H9 (cell line): ENCODE data around the gene BBOF1. TPM values are rescaled to one million over a fixed set of nuclear protein-coding genes. Genes with fewer than 3 reads are reported as not detected.

ENCODE experiments used
- DNase-seq: peaks from one replicate; pipeline ENCODE4 v3.0.0-alpha.2; 2017
- H2AFZ ChIP-seq: one replicate; pipeline ENCODE4 v1.6.1; 2013; ENCODE audit warnings: mild to moderate bottlenecking, low read length, control low read depth, moderate library complexity
- H2AK5ac ChIP-seq: 2 replicates; pipeline ENCODE4 v1.6.1; 2013; ENCODE audit warnings: low read length, control low read depth, mixed read lengths; ENCODE audit not compliant: insufficient read length
- H2BK120ac ChIP-seq: one replicate; pipeline ENCODE4 v1.6.1; 2013; ENCODE audit warnings: low read depth, mild to moderate bottlenecking, low read length, control low read depth, inconsistent platforms; ENCODE audit not compliant: poor library complexity, severe bottlenecking
- H2BK12ac ChIP-seq: 2 replicates; pipeline ENCODE4 v1.6.1; 2013; ENCODE audit warnings: low read length, control low read depth, mixed read lengths, low read depth; ENCODE audit not compliant: insufficient read length
- H2BK15ac ChIP-seq: 2 replicates; pipeline ENCODE4 v1.6.1; 2013; ENCODE audit warnings: low read depth, low read length, control low read depth
- H2BK20ac ChIP-seq: one replicate; pipeline ENCODE4 v1.6.1; 2013; ENCODE audit warnings: low read depth, mild to moderate bottlenecking, low read length, control low read depth, inconsistent platforms; ENCODE audit not compliant: poor library complexity, severe bottlenecking
- H2BK5ac ChIP-seq: 2 replicates; pipeline ENCODE4 v1.6.1; 2013; ENCODE audit warnings: low read length, control low read depth, mixed read lengths; ENCODE audit not compliant: insufficient read length
- H3K14ac ChIP-seq: 2 replicates; pipeline ENCODE4 v1.6.1; 2013; ENCODE audit warnings: low read length, control low read depth; ENCODE audit not compliant: insufficient read depth
- H3K18ac ChIP-seq: 2 replicates; pipeline ENCODE4 v1.6.1; 2013; ENCODE audit warnings: low read depth, mild to moderate bottlenecking, mixed read lengths, low read length, control low read depth; ENCODE audit not compliant: insufficient read length
- H3K23ac ChIP-seq: 2 replicates; pipeline ENCODE4 v1.6.1; 2013; ENCODE audit warnings: low read length, control low read depth, mixed read lengths, low read depth; ENCODE audit not compliant: insufficient read length
- H3K23me2 ChIP-seq: 2 replicates; pipeline ENCODE4 v1.6.1; 2013; ENCODE audit warnings: low read depth, mild to moderate bottlenecking, mixed read lengths, low read length, control low read depth; ENCODE audit not compliant: insufficient read length, poor library complexity, severe bottlenecking
- H3K27ac ChIP-seq: 2 replicates; pipeline ENCODE4 v1.5.1; 2013; ENCODE audit warnings: low read length, control low read depth, mixed read lengths, low read depth; ENCODE audit not compliant: insufficient read length
- H3K27me3 ChIP-seq: 2 replicates; pipeline ENCODE4 v1.6.1; 2013; ENCODE audit warnings: low read length, control low read depth, inconsistent platforms; ENCODE audit not compliant: insufficient read depth
- H3K4ac ChIP-seq: 2 replicates; pipeline ENCODE4 v1.6.1; 2013; ENCODE audit warnings: low read depth, mild to moderate bottlenecking, control low read depth, inconsistent platforms, low read length, moderate library complexity
- H3K4me1 ChIP-seq: 2 replicates; pipeline ENCODE4 v1.6.1; 2013; ENCODE audit warnings: low read length, control low read depth, inconsistent platforms; ENCODE audit not compliant: insufficient read depth
- H3K4me2 ChIP-seq: 2 replicates; pipeline ENCODE4 v1.6.1; 2013; ENCODE audit warnings: low read length, control low read depth, mixed read lengths; ENCODE audit not compliant: insufficient read length, insufficient read depth
- H3K56ac ChIP-seq: 2 replicates; pipeline ENCODE4 v1.6.1; 2013; ENCODE audit warnings: low read depth, mild to moderate bottlenecking, mixed read lengths, low read length, control low read depth; ENCODE audit not compliant: insufficient read length
- H3K79me1 ChIP-seq: 2 replicates; pipeline ENCODE4 v1.6.1; 2013; ENCODE audit warnings: low read depth, mild to moderate bottlenecking, moderate library complexity, low read length, control low read depth, inconsistent platforms; ENCODE audit not compliant: insufficient read depth, poor library complexity, severe bottlenecking
- H3K79me2 ChIP-seq: 2 replicates; pipeline ENCODE4 v1.6.1; 2013; ENCODE audit warnings: low read length, control low read depth, inconsistent platforms; ENCODE audit not compliant: insufficient read depth
- H3K9ac ChIP-seq: 2 replicates; pipeline ENCODE4 v1.6.1; 2013; ENCODE audit warnings: low read length, control low read depth, mixed read lengths; ENCODE audit not compliant: insufficient read length; ENCODE audit errors: extremely low read depth
- H3K9me3 ChIP-seq: one replicate; pipeline ENCODE4 v1.6.1; 2013; ENCODE audit warnings: low read depth, low read length, inconsistent platforms; ENCODE audit not compliant: control insufficient read depth
- H3T11ph ChIP-seq: one replicate; pipeline ENCODE4 v1.6.1; 2013; ENCODE audit warnings: mild to moderate bottlenecking, low read length, control low read depth, inconsistent platforms
- H4K20me1 ChIP-seq: one replicate; pipeline ENCODE4 v1.6.1; 2013; ENCODE audit not compliant: control insufficient read depth, insufficient read length, insufficient read depth
- H4K5ac ChIP-seq: 2 replicates; pipeline ENCODE4 v1.6.1; 2013; ENCODE audit warnings: low read depth, mild to moderate bottlenecking, mixed read lengths, low read length, control low read depth; ENCODE audit not compliant: insufficient read length
- H4K8ac ChIP-seq: replicated peaks from 2 replicates; pipeline ENCODE4 v1.6.1; 2013; ENCODE audit warnings: low read length, control low read depth, mixed read lengths, low read depth; ENCODE audit not compliant: insufficient read length
- H4K91ac ChIP-seq: 2 replicates; pipeline ENCODE4 v1.6.1; 2013; ENCODE audit warnings: low read depth, mild to moderate bottlenecking, moderate library complexity, mixed read lengths, low read length, control low read depth; ENCODE audit not compliant: insufficient read length
- H3K27ac Mint-ChIP-seq, 3 experiments: 2 replicates in 2 of 3; 3 replicates in 1 of 3; pipeline ENCODE4 v1.8.0; 2020 to 2021; ENCODE audit warnings: mixed read lengths in 3 of 3, mild to moderate bottlenecking in 1 of 3, moderate library complexity in 1 of 3
- H3K27me3 Mint-ChIP-seq: 2 replicates; pipeline ENCODE4 v1.8.0; 2021; ENCODE audit warnings: low read depth, mild to moderate bottlenecking, moderate library complexity, mixed read lengths
- H3K36me3 Mint-ChIP-seq, 3 experiments: 2 replicates in 2 of 3; 3 replicates in 1 of 3; pipeline ENCODE4 v1.8.0; 2020 to 2021; ENCODE audit warnings: low read depth in 3 of 3, mixed read lengths in 3 of 3; ENCODE audit not compliant: insufficient read depth in 1 of 3
- H3K4me1 Mint-ChIP-seq, 2 experiments: 2 replicates each; pipeline ENCODE4 v1.8.0; 2020; ENCODE audit warnings: mixed read lengths in 2 of 2
- H3K4me3 Mint-ChIP-seq, 2 experiments: 2 replicates in 1 of 2; 3 replicates in 1 of 2; pipeline ENCODE4 v1.8.0; 2020 to 2021; ENCODE audit warnings: mild to moderate bottlenecking in 2 of 2, mixed read lengths in 2 of 2, moderate library complexity in 1 of 2
- H3K9me3 Mint-ChIP-seq, 2 experiments: 2 replicates in 1 of 2; 3 replicates in 1 of 2; pipeline ENCODE4 v1.8.0; 2020; ENCODE audit warnings: mild to moderate bottlenecking in 2 of 2, mixed read lengths in 2 of 2, moderate library complexity in 1 of 2
- WGBS: extraction: QIAGEN DNeasy Blood & Tissue Kit; methylation state at CpG from one replicate; pipeline ENCODE4 v1.1.7; 2013; ENCODE audit warnings: missing lambda C conversion rate, low lambda C conversion rate, mixed read lengths; ENCODE audit not compliant: insufficient read length; ENCODE audit errors: extremely low coverage; 5-methylcytosine and 5-hydroxymethylcytosine counted together
- total RNA-seq: library from RNA; stranded (reverse); gene quantifications from 2 replicates; pipeline ENCODE4 v1.2.1, GENCODE V29; 2021
- TF ChIP-seq, protein P1 (sequence below): fragments of 200-600 bp; sonication (generic); conservative IDR thresholded peaks from 3 replicates; pipeline ENCODE4 v1.8.0; 2021; ENCODE audit warnings: antibody characterized with exemption, mild to moderate bottlenecking

Gene BBOF1
- total RNA-seq, 1 experiment from 2014 or later = 0.61 TPM

DNA sequence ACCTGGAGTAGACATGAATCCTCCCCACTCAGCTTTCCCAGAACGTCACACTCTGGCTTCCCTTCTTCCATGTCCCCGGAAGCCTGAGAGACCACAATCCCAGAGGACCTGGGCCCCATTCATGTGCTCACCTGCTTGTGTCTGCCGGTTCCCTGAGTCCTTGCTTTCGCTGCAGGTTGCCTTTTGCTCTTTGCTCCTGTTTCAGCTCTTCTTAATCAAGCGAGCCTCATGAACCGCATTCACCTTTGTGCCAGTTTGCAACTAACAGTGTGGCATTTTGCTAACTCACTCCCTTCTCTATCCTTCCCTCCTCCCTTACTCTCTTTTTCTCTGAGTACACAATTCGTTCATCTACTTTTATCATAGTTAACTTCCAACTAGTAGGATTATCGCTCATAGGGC lies 23.2 kb upstream of the BBOF1 start:
- Mint-ChIP-seq H3K4me3 (no peak overlapping the region), H3K27ac (peak overlapping the region in 1 of 3 experiments; percentile 15; a peak in 1 of 7 replicates), H3K27me3 (no peaks in the 10 kb centered on the region), H3K9me3 (no peaks in the 10 kb centered on the region), H3K4me1 (peaks cover 0 to 2% of the 10 kb centered on the region in 2 experiments; a peak in 2 of 4 replicates), H3K36me3 (no peaks in the 10 kb centered on the region; a peak in 2 of 7 replicates)
- Histone ChIP-seq H3K56ac (no peak overlapping the region), H3K4ac (no peak overlapping the region), H2BK15ac (no peak overlapping the region), H2BK5ac (no peak overlapping the region), H2BK12ac (no peak overlapping the region), H3K23ac (no peak overlapping the region), H3K9ac (no peak overlapping the region), H3K14ac (no peak overlapping the region), H4K91ac (no peak overlapping the region), H3K4me1 (no peaks in the 10 kb centered on the region), H3K23me2 (no peaks in the 10 kb centered on the region), H3K79me2 (no peaks in the 10 kb centered on the region), H2AFZ (no peak overlapping the region), H3K9me3 (no peaks in the 10 kb centered on the region), H4K20me1 (no peaks in the 10 kb centered on the region), H3K79me1 (no peaks in the 10 kb centered on the region), H3K4me2 (no peak overlapping the region), H3K18ac (no peak overlapping the region), H2AK5ac (no peak overlapping the region), H3K27ac (no peak overlapping the region), H3K27me3 (no peaks in the 10 kb centered on the region), H2BK120ac (no peak overlapping the region), H3T11ph (no peak overlapping the region), H4K8ac (no peak overlapping the region), H4K5ac (no peak overlapping the region), H2BK20ac (no peak overlapping the region)
- TF ChIP-seq, protein P1, sequence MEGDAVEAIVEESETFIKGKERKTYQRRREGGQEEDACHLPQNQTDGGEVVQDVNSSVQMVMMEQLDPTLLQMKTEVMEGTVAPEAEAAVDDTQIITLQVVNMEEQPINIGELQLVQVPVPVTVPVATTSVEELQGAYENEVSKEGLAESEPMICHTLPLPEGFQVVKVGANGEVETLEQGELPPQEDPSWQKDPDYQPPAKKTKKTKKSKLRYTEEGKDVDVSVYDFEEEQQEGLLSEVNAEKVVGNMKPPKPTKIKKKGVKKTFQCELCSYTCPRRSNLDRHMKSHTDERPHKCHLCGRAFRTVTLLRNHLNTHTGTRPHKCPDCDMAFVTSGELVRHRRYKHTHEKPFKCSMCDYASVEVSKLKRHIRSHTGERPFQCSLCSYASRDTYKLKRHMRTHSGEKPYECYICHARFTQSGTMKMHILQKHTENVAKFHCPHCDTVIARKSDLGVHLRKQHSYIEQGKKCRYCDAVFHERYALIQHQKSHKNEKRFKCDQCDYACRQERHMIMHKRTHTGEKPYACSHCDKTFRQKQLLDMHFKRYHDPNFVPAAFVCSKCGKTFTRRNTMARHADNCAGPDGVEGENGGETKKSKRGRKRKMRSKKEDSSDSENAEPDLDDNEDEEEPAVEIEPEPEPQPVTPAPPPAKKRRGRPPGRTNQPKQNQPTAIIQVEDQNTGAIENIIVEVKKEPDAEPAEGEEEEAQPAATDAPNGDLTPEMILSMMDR = no peak
- no CpG with 5 or more reads among the region's 8 CpGs for WGBS
- no peak for DNase-seq
